Suprapubic skin (tissue), 4 donors: ENCODE measurements around the gene TIGD6. TPM values are rescaled to one million over a fixed set of nuclear protein-coding genes. Genes with fewer than 3 reads are reported as not detected.

Experiments
- DNase-seq, 2 donors: peaks; one replicate each; pipeline ENCODE4 v3.0.0-alpha.2; 2019; ENCODE audit warnings: low spot score in 2 of 2
- H3K27ac ChIP-seq: fragments of 200-600 bp; sonication (generic); one replicate; pipeline ENCODE4 v1.5.1; 2019
- H3K27me3 ChIP-seq: fragments of 200-600 bp; sonication (generic); one replicate; pipeline ENCODE4 v1.5.1; 2019
- H3K36me3 ChIP-seq: fragments of 200-600 bp; sonication (generic); one replicate; pipeline ENCODE4 v1.5.1; 2019
- H3K4me1 ChIP-seq: fragments of 200-600 bp; sonication (generic); one replicate; pipeline ENCODE4 v1.5.1; 2019
- H3K4me3 ChIP-seq: fragments of 200-600 bp; sonication (generic); one replicate; pipeline ENCODE4 v1.5.1; 2019; ENCODE audit warnings: mild to moderate bottlenecking
- H3K9me3 ChIP-seq: fragments of 200-600 bp; sonication (generic); one replicate; pipeline ENCODE4 v1.5.1; 2019
- EP300 ChIP-seq: sonication (generic); formaldehyde crosslinking; IDR thresholded peaks from one replicate; pipeline ENCODE4 v1.6.1; 2017; ENCODE audit warnings: antibody characterized with exemption
- POLR2A ChIP-seq, 2 donors: fragments of 450-650 bp; IDR thresholded peaks; one replicate each; pipeline ENCODE4 v1.6.1; 2017; ENCODE audit warnings: antibody characterized with exemption in 2 of 2, mild to moderate bottlenecking in 2 of 2, moderate library complexity in 2 of 2
- POLR2AphosphoS5 ChIP-seq, 3 donors: sonication (generic); formaldehyde crosslinking; IDR thresholded peaks; one replicate each; pipeline ENCODE4 v1.6.1; 2017; ENCODE audit warnings: antibody characterized with exemption in 3 of 3
- WGBS: methylation state at CpG from one replicate; pipeline ENCODE4 v1.1.5; 2018; 5-methylcytosine and 5-hydroxymethylcytosine counted together
- total RNA-seq, 4 donors: library from RNA; depleted of rRNA; stranded (reverse); fragments of >200 nt; gene quantifications; one replicate each; pipeline ENCODE4 v1.1.0, GENCODE V29; 2016
- TF ChIP-seq, protein P1 (sequence below), 2 donors: fragments of 200-600 bp in 1 of 2; fragments of 450-650 bp in 1 of 2; sonication (generic) in 1 of 2; IDR thresholded peaks; one replicate each; pipeline ENCODE4 v1.5.1; 2016 to 2019; ENCODE audit warnings: antibody characterized with exemption in 2 of 2, mild to moderate bottlenecking in 1 of 2, moderate library complexity in 1 of 2

Gene TIGD6
- total RNA-seq, 4 donors from 2014 or later = 3.5 to 6.0 (median 4.5) TPM

DNA sequence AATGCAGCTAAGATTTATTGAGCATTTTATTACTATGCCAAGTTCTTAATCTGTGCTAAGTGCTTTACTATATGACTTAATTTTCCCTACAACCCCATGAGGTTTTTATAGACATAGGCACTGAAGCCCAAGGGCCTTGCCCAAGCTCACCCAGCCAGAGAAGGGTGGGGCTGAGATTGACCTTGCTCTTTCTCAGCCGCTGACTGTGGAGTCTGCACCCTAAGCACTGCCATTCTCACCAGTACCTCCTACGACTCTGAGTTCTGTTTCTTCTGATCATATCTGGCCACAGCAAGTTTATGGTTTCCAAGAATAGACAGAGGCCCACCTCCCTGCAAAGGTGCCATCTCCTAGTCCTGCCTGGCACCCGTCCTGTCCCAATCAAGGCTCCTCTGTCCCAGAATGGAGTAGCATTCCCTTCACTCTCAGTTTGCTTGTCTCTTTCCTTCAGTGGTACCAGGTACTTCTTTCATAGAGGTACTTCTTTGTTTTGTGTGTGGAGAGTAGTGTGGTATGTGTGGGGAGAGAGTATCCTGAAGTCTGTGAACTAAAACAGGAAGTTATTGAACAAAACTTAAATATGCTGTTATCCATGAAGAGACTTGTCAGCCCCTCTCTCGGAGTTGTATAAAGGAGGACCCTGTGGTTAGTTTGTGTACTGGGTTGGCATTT, 43.3 kb upstream of the TIGD6 start:
- H3K27me3 ChIP-seq = no peaks in the 10 kb centered on the region
- DNase-seq = no peak
- 61% methylated on average over 4 of the region's 4 CpGs for WGBS
- H3K4me3 ChIP-seq = no peak overlapping the region
- no peak overlapping the region for H3K27ac ChIP-seq
- H3K36me3 ChIP-seq = peaks cover 96% of the 10 kb centered on the region
- peaks cover 17% of the 10 kb centered on the region for H3K4me1 ChIP-seq
- no peaks in the 10 kb centered on the region for H3K9me3 ChIP-seq
- TF ChIP-seq, protein P1, sequence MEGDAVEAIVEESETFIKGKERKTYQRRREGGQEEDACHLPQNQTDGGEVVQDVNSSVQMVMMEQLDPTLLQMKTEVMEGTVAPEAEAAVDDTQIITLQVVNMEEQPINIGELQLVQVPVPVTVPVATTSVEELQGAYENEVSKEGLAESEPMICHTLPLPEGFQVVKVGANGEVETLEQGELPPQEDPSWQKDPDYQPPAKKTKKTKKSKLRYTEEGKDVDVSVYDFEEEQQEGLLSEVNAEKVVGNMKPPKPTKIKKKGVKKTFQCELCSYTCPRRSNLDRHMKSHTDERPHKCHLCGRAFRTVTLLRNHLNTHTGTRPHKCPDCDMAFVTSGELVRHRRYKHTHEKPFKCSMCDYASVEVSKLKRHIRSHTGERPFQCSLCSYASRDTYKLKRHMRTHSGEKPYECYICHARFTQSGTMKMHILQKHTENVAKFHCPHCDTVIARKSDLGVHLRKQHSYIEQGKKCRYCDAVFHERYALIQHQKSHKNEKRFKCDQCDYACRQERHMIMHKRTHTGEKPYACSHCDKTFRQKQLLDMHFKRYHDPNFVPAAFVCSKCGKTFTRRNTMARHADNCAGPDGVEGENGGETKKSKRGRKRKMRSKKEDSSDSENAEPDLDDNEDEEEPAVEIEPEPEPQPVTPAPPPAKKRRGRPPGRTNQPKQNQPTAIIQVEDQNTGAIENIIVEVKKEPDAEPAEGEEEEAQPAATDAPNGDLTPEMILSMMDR (IDR thresholded peaks at IDR 0.05) = no peak
- TF ChIP-seq EP300 (no peak), POLR2A (IDR thresholded peaks at IDR 0.05) (no peak), POLR2AphosphoS5 (IDR thresholded peaks at IDR 0.05) (no peak)

DNA sequence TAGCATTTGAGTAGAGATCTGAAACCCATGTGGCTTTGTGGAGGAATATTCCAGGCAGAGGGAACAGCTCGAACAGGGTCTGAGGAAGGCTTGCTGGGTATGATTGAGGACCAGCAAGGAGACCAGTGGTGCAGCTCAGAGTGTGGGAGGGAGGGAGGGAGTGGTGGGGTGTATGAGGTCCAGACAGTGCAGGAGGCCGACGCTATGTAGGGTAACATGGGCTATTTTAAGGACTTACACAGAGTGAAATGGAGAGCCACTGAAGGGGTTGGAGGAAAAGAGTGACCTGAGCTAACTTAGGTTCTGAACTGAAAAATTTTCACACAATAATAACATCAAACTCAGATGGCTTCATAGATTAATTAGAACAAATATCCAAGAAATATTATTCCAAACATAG, 42.0 kb upstream of the TIGD6 start:
- Histone ChIP-seq H3K9me3 (no peaks in the 10 kb centered on the region), H3K27me3 (no peaks in the 10 kb centered on the region), H3K4me3 (no peak overlapping the region), H3K4me1 (peaks cover 17% of the 10 kb centered on the region), H3K36me3 (peaks cover 96% of the 10 kb centered on the region), H3K27ac (no peak overlapping the region)
- WGBS = 89% methylated on average over 3 of the region's 3 CpGs
- TF ChIP-seq POLR2AphosphoS5 (IDR thresholded peaks at IDR 0.05) = no peak
- DNase-seq = no peak

GRCh38 chr5:150038547-150038946, 38.1 kb upstream of the TIGD6 start:
- peaks cover 96% of the 10 kb centered on the region for H3K36me3 ChIP-seq
- H3K4me3 ChIP-seq = no peak overlapping the region
- 76% methylated on average over 2 of the region's 2 CpGs for WGBS
- no peak for DNase-seq
- no peak for TF ChIP-seq POLR2A (IDR thresholded peaks at IDR 0.05)
- TF ChIP-seq POLR2AphosphoS5 (IDR thresholded peaks at IDR 0.05) = no peak
- TF ChIP-seq, protein P1 (IDR thresholded peaks at IDR 0.05) = no peak
- TF ChIP-seq EP300 = no peak
- H3K27ac ChIP-seq = no peak overlapping the region
- H3K9me3 ChIP-seq = no peaks in the 10 kb centered on the region
- peaks cover 4% of the 10 kb centered on the region for H3K4me1 ChIP-seq
- no peaks in the 10 kb centered on the region for H3K27me3 ChIP-seq

DNA sequence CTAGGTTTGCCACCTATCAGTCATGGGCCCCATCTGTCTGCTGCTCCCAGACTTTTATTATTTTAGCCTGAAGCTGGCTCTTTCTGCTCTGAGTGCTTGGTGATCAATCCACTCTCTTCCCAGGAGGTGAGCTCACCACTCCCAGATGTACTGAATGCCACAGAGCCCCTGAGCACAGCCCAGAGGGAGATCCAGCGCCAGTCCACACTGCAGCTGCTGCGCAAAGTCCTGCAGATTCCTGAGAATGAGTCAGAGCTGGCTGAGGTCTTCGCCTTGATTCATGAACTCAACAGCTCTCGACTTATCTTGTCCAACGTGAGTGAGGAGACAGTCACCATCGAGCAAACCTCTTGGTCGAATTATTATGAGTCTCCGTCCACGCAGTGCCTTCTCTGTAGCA, 36.1 kb upstream of the TIGD6 start:
- no peaks in the 10 kb centered on the region for H3K27me3 ChIP-seq
- no peaks in the 10 kb centered on the region for H3K4me1 ChIP-seq
- no peak for DNase-seq
- WGBS = 58% methylated on average over 8 of the region's 9 CpGs
- H3K9me3 ChIP-seq = no peaks in the 10 kb centered on the region
- TF ChIP-seq POLR2AphosphoS5 (IDR thresholded peaks at IDR 0.05) (no peak), POLR2A (IDR thresholded peaks at IDR 0.05) (no peak), EP300 (no peak)
- TF ChIP-seq, protein P1 (IDR thresholded peaks at IDR 0.05) = no peak
- no peak overlapping the region for H3K27ac ChIP-seq
- H3K36me3 ChIP-seq = peaks cover 96% of the 10 kb centered on the region
- no peak overlapping the region for H3K4me3 ChIP-seq

- Histone ChIP-seq H3K4me3 (no peak overlapping the region), H3K27ac (no peak overlapping the region), H3K36me3 (peaks cover 96% of the 10 kb centered on the region), H3K27me3 (no peaks in the 10 kb centered on the region), H3K9me3 (no peaks in the 10 kb centered on the region), H3K4me1 (no peaks in the 10 kb centered on the region)
- no peak for DNase-seq
- TF ChIP-seq, protein P1 (IDR thresholded peaks at IDR 0.05) = no peak
- TF ChIP-seq EP300 = no peak
- TF ChIP-seq POLR2AphosphoS5 (IDR thresholded peaks at IDR 0.05) = no peak
- TF ChIP-seq POLR2A (IDR thresholded peaks at IDR 0.05) = no peak
- WGBS = 84% methylated on average over 7 of the region's 7 CpGs
These were observed 34.9 kb upstream of the TIGD6 start for GRCh38 chr5:150035139-150035895.
